Fibroblast of gingiva (primary cell): ENCODE data around the gene TLR5.

Source experiments
- DNase-seq: peaks from one replicate; pipeline ENCODE4 v3.0.0-alpha.2; 2011; ENCODE audit warnings: low read depth

Gene TLR5

GRCh38 chr1:223147409-223147808 is 4.4 kb upstream of the TLR5 start:
- DNase-seq, result no peak

DNA sequence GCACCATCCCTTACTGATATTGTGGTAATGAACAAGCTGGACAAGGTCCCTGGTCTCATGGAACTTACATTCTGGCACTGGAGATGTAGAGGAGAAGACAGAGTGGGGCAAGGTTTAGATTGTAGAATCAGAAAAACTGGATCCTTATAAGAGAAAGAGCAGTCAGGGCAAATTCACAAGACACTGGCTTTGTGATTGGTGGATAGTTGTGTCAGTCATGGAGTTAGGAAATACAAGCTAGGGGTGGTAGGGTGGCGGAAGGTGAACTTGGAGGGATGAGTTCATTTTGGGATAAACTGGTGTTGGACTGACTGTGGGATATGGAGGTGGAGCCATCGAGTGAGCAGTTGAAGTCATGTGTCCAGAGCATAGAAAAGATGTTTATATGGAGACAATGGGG is 3.7 kb upstream of the TLR5 start:
- DNase-seq, result no peak

- no peak for DNase-seq
These were observed 1.9 kb upstream of the TLR5 start for GRCh38 chr1:223144914-223145313.

- DNase-seq, result no peak
These were observed 1.4 kb upstream of the TLR5 start for GRCh38 chr1:223144431-223144830.

DNA sequence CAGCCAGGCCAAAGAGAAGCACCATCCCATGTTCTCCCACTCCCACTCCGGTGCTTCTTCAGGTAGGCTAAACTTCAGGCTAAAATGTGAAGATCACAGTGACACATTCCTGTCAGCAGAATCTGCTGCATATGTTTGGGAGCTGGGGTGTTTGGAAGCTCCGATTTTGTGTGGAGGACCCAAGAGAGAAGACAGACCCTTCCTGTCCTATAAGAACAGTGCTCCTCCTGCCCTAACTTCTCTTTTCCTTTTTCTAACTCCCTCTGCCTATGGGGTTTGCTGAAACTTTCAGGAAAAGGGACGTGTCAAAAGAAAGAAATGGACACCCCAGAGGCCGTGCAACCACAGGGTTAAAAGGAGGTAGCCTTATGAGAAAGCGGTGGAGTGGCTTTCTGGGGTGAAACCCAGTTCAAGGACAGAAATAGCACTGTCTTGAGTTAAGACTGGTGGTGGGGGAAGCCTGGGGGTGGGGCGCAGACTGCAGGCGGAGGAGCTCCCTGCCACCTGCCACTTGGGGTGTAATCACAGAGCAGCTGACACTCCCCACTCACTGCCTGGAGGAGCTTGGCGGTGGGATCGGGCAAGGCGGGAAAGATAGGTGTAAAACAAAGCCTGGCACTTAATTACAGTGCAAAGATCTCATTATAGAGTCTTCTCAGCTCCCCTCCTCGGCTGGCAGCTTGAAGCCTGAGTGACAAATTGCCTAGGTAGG is 645 bp upstream of the TLR5 start:
- DNase-seq, result no peak

DNA sequence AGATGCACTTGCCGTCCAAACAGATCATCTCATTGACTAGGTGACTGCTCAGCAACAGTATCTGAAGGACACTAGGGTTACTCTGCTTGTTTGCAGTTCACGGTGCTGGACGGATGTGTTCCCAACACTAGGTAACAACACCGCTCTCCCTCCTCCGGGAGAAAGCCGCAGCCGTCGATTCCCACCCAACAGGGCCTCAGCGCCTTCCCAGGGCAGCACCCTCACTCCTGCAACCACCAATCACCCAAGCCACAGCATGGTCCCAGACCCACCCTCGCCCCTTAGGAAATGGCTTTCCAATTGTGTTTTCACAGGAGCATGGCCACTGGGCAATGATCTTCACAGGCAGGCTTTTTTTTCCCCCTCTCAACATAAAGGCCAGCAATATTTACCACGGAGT is 779 bp downstream of the TLR5 start:
- DNase-seq, result no peak

- peak; percentile 38 for DNase-seq
These were observed 2.2 kb downstream of the TLR5 start for GRCh38 chr1:223140611-223141405.

GRCh38 chr1:223137455-223138085 is 5.5 kb downstream of the TLR5 start:
- DNase-seq, result peak; percentile 85

GRCh38 chr1:223136086-223136485 is 7.0 kb downstream of the TLR5 start:
- DNase-seq, result no peak

DNA sequence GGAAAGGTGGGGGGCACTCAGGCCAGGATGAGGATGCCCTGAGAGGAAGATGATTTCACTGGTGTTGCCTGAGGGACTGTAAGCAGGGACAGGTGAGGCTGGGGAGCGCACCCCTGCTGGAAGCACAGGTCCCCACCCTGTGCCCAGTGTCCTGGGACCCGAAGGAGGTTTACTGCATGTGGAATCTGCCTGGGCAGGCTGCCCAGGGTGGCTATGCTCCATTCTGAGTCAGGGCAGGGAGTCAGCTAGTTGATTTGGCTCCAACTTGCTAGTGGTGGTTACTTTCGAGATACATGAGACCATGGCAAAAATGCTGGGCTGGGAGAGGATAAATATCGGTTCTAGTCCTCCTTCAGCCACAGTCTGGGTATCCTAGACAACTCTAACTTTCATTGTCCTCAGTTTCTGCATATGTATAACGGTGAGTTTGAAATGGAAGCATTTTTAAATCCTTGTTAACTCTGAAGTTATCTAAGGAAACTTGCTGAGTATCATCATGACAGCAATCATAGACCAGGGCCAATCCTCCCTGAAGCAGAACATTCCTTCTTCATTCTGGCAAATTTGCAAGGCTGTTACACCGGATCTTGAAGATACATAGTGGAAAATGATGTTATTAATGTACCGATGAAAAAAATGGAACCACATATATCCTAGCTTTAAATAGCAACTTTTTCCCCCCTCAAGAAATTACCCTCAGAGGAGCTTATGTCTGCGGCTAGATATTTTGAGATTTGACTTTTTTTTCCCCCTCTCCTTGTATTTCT is 7.7 kb downstream of the TLR5 start:
- DNase-seq, result peak; percentile 80

- DNase-seq, result peak; percentile 75
These were observed 9.1 kb downstream of the TLR5 start for GRCh38 chr1:223133824-223134435.

DNA sequence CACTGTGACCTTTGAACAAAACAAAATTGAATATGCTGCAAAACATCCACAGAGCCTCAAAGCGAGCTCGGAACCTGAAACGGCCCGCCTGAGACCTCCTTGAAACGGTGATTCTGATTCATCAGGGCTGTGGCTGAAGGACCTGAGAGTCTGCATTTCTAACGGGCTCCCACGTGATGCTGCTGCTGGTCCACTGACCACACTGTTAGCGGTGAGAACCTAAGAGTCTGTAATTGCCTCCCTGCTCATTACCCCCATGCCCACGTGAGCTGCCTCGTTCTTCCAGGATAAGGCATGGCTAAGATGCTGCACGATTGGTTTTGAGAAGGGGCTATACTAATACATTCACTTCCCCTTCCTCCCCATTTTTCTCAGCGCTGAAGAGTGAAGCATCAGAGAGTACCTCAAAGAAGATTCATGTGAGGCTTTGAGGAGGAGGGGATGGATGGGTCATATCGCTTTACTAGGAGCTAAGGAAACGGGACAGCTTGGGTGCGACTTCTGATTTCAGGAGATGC is 9.7 kb downstream of the TLR5 start:
- no peak for DNase-seq

- DNase-seq, result peak; percentile 31
These were observed 13.7 kb downstream of the TLR5 start for GRCh38 chr1:223129229-223129901.

GRCh38 chr1:223126741-223127140 is 16.3 kb downstream of the TLR5 start:
- no peak for DNase-seq

- DNase-seq, result no peak
These were observed 17.3 kb downstream of the TLR5 start for GRCh38 chr1:223125766-223126165.

GRCh38 chr1:223123011-223123610 is 19.9 kb downstream of the TLR5 start:
- no peak for DNase-seq

DNA sequence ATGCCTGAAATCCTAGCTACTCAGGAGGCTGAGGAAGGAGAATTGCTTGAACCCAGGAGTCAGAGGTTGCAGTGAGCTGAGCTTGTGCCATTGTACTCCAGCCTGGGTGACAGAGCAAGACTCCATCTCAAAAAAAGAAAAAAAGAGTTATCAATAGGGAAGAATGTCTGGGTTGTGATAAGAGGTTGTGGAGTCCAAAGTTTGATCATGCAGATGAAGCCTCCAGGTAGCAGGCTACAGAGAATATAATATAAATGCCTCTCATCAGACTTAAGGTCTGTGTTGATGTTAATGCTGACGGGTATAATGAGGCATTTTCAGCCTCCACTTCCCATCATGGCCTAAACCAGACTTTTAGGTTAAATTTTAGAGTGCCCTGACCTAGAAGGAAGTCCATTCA is 24.6 kb downstream of the TLR5 start:
- no peak for DNase-seq

- no peak for DNase-seq
These were observed 26.1 kb downstream of the TLR5 start for GRCh38 chr1:223116950-223117349.

GRCh38 chr1:223114871-223115270 is 28.2 kb downstream of the TLR5 start:
- DNase-seq, result no peak

DNA sequence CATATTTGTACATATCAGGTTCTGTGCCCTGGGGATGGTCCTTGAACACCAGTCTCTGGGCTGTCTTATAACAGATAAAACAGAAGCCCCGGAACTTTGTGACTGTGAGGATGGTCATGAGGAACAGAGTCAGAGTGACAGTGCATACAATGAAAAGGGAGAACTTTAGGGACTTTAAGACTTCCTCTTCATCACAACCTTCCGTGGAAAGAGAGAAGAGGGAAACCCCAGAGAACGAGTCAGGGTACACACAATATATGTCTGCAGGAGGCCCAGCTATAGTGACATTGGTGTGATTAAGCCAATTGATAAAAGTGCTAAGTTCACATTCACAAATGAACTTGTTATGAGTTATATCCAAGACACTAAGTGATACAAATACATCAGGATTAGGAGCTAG is 32.1 kb downstream of the TLR5 start:
- DNase-seq, result no peak

DNA sequence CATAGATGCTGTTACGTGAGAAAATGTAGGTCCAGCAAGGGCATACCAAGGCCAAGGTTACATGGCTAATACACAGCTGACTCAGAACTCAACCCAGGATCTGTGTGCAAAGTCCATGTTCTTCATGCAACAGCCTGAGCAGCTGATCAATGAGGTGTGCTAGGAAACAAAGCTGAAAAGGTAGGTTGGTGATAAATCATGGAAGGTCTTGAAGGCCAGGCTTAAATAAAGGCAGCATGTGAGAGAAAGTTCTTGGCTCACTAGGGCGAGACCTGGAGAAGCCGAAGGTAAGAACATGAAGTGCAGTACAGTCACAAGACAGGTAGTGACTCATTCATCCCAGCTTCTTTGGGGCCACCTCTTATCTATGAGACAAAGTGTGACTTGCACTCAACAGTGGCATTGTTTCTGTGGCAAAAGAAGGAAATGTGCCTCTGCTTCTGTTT is 33.4 kb downstream of the TLR5 start:
- DNase-seq, result no peak
